ENCODE measurements around the gene TES. TPM values are rescaled to one million over a fixed set of nuclear protein-coding genes. Genes with fewer than 3 reads are reported as not detected.

The TES gene
- total RNA-seq, 4 donors from 2014 or later: 245 to 501 (median 290) TPM

GRCh38 chr7:116212869-116213268, 2.5 kb downstream of the TES start:
- TF ChIP-seq POLR2AphosphoS5 (IDR thresholded peaks at IDR 0.05) (peak; percentile 80), CTCF (IDR thresholded peaks at IDR 0.05) (no peak), EP300 (IDR thresholded peaks at IDR 0.05) (no peak), POLR2A (IDR thresholded peaks at IDR 0.05) (peak in 1 of 2 donors; percentile 14)
- no peaks in the 10 kb centered on the region for H3K27me3 ChIP-seq
- peaks cover 0 to 58% (median 16%) of the 10 kb centered on the region in 3 donors for H3K4me1 ChIP-seq
- peak; percentile 30 for ATAC-seq
- H3K27ac ChIP-seq: peak overlapping the region; percentile 96 to 98 (median 96)
- peak overlapping the region; percentile 84 to 97 for H3K4me3 ChIP-seq
- WGBS, 2 donors (ENCODE audit: low coverage in 1 of 2): 26 to 27% methylated on average over 4 of the region's 4 CpGs
- H3K36me3 ChIP-seq: no peaks in the 10 kb centered on the region
- no peaks in the 10 kb centered on the region for H3K9me3 ChIP-seq

GRCh38 chr7:116213361-116214130, 3.2 kb downstream of the TES start:
- H3K9me3 ChIP-seq: no peaks in the 10 kb centered on the region
- WGBS, 2 donors (ENCODE audit: low coverage in 1 of 2): 11 to 17% methylated on average over 4 of the region's 4 CpGs
- no peak for ATAC-seq
- TF ChIP-seq POLR2A (IDR thresholded peaks at IDR 0.05) (no peak), CTCF (IDR thresholded peaks at IDR 0.05) (no peak)
- H3K4me3 ChIP-seq: peak overlapping the region; percentile 84 to 97
- no peaks in the 10 kb centered on the region for H3K36me3 ChIP-seq
- peaks cover 0 to 65% (median 21%) of the 10 kb centered on the region in 3 donors for H3K4me1 ChIP-seq
- no peaks in the 10 kb centered on the region for H3K27me3 ChIP-seq
- peak overlapping the region; percentile 96 to 98 (median 96) for H3K27ac ChIP-seq

- H3K4me1 ChIP-seq: peaks cover 0 to 78% (median 33%) of the 10 kb centered on the region in 3 donors
- H3K9me3 ChIP-seq: no peaks in the 10 kb centered on the region
- ATAC-seq: no peak
- H3K36me3 ChIP-seq: no peaks in the 10 kb centered on the region
- WGBS, 2 donors (ENCODE audit: low coverage in 1 of 2): 92 to 93% methylated on average over 2 to 3 of the region's 3 CpGs
- TF ChIP-seq POLR2A (IDR thresholded peaks at IDR 0.05) (no peak), POLR2AphosphoS5 (IDR thresholded peaks at IDR 0.05) (no peak), EP300 (IDR thresholded peaks at IDR 0.05) (no peak), CTCF (IDR thresholded peaks at IDR 0.05) (no peak)
- H3K27ac ChIP-seq: peak overlapping the region; percentile 68 to 98 (median 96)
- H3K27me3 ChIP-seq: no peaks in the 10 kb centered on the region
- H3K4me3 ChIP-seq: no peak overlapping the region
These were observed 4.6 kb downstream of the TES start for GRCh38 chr7:116214921-116215320.

DNA sequence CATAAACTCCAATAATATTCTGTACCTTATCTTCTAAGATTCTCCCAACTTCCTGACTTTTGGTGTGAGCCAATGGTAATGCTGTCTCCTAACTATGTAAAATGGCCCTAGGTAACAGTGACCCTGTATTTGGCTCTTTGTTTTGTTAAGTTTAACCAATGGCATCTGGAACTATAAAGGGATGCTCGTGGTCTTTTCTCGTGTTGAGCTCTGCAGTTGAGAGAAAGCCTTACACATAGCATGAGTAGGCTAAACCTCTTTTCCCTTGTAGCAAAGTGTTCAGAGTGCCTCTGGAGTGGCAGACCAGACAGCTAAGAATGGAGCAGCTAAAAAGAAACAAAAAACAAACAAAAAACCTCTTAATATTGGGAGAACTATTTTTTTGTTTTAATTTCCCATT, 5.2 kb downstream of the TES start:
- Histone ChIP-seq H3K4me1 (peaks cover 0 to 79% (median 35%) of the 10 kb centered on the region in 3 donors), H3K27me3 (no peaks in the 10 kb centered on the region), H3K9me3 (no peaks in the 10 kb centered on the region), H3K36me3 (no peaks in the 10 kb centered on the region), H3K4me3 (no peak overlapping the region), H3K27ac (peak overlapping the region; percentile 68 to 98 (median 96))
- TF ChIP-seq CTCF (IDR thresholded peaks at IDR 0.05) (no peak), POLR2AphosphoS5 (IDR thresholded peaks at IDR 0.05) (no peak), POLR2A (IDR thresholded peaks at IDR 0.05) (no peak), EP300 (IDR thresholded peaks at IDR 0.05) (no peak)
- 52 to 80% methylated on average over 2 of the region's 2 CpGs for WGBS, 2 donors (ENCODE audit: low coverage in 1 of 2)
- no peak for ATAC-seq

All from gastroesophageal sphincter (tissue), 4 donors.